GM21528 (cell line): ENCODE measurements around the gene COPB2.

Source experiments
- ATAC-seq: cut with Tn5 transposase; IDR thresholded peaks from one replicate; pipeline ENCODE4 v1.9.1; 2021; ENCODE audit warnings: mild to moderate bottlenecking, moderate library complexity; ENCODE audit not compliant: unreplicated experiment, low FRiP score

Gene COPB2

GRCh38 chr3:139329364-139329850 lies 60.0 kb downstream of the COPB2 start:
- peak; percentile 96 for ATAC-seq

DNA sequence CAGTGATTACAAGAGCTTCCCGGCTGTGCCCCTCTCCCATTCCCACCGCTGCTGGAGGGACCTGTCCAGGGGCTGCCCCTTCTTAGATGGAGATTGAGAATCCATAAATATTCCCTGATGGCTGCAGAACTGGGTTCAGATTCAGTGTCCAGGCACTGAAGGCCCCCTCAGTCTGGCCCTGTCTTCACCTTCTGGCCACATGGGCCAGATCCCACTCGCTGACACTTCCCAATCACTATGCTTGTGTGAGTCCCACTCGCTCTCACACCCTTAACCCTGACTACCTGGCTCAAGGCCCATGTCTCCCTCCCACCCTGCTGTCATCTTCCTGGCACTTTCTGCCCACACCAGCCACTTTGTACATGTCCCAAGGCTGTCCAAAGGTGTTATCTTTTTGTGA lies 61.1 kb downstream of the COPB2 start:
- ATAC-seq, result no peak

- ATAC-seq, result no peak
Observed at GRCh38 chr3:139327861-139328260, 61.6 kb downstream of the COPB2 start.

DNA sequence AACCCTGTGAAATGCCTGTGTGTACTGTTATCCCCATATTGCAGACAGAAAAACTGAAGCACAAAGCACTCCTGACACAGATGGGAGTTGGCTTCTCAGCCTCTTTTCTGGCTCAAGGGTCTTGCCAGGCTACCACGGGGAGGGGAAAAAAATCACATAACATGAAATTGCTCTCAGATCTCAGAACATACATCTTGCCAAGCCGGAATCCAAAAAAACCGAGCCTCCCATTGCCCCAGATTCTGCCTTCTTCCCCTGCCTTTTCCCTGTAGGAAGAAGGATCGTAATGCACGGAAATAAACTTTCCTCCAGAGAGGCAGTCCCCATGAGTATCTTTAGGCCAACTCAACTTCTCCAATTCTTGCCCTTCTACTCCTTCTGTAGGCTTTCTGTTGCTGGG lies 62.2 kb downstream of the COPB2 start:
- ATAC-seq, result no peak

- ATAC-seq, result no peak
Observed at GRCh38 chr3:139326707-139327106, 62.7 kb downstream of the COPB2 start.

GRCh38 chr3:139326131-139326530 lies 63.3 kb downstream of the COPB2 start:
- ATAC-seq, result no peak

DNA sequence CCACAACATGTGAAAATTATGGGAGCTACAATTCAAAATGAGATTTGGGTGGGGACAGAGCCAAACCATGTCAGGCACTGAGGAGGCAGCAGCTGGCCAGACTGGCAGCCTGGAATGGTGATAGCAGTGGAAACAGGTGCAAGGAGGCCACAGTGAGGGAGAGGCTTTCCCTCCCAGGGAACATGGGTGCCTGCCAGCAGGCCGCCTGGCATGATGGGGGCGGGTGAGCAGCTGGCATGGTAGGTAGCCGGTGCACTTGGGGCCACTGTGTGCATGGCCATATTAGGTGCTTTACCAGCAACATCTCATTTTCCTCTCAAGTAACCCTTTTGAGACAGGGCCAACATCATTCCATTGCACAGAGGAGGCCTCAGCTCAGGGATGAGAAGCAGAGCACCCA lies 63.9 kb downstream of the COPB2 start:
- ATAC-seq, result no peak

GRCh38 chr3:139324456-139324855 lies 65.0 kb downstream of the COPB2 start:
- no peak for ATAC-seq

- no peak for ATAC-seq
Observed at GRCh38 chr3:139323146-139323545, 66.3 kb downstream of the COPB2 start.

DNA sequence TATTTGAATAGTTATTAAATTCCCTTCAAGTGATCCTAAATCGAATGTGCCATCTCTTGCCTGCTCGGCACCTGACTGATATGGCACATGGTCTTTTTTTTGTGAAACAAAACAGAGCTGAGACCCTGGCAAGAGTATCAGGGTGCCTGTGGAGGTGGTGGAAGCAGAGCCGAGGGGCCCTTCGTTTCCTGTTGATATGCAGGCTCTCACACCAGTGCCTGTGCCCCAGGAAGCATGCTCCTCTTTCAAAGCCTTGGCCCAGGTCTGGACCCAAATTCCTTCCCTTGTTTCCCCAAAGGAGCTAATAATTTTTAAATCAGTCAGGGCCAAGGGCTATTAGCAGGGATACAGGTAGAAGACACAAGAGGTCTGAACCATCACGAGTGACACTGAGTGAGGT lies 67.1 kb downstream of the COPB2 start:
- ATAC-seq, result no peak

DNA sequence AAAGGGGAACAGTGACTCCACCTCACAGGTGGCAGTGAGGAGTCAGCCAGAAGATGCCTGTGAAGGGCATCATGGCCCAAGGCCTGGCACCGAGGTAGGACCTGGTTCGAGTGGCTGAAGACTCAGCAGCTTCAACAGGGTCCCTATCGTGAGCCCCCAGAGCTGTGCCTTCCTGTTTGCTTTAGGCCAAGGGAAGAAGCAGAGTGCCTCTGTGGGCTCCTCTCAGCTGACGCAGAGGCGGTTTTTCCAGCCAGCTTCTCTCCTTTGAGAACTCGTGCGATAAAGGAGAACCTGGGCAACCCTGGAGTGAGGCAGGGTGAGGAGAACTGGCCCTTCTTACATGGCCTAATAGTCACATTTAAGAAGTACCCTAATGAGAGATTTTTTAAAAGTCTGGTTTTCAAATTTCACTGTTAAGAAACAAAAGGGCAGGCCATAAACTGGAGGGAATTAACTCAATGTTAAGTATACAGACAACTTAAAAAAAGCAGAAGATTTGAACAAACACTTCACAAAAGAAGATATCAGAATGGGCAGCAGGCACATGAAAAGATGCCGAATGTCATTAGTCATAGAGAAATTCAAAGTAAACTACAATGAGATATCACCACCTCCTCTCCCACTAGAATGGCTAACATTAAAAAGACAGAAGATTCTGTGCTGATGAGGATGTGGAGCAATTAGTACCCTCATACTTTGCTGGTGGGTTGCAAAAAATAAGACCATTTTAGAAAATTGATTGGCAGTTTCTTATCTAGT lies 68.7 kb downstream of the COPB2 start:
- ATAC-seq, result no peak

DNA sequence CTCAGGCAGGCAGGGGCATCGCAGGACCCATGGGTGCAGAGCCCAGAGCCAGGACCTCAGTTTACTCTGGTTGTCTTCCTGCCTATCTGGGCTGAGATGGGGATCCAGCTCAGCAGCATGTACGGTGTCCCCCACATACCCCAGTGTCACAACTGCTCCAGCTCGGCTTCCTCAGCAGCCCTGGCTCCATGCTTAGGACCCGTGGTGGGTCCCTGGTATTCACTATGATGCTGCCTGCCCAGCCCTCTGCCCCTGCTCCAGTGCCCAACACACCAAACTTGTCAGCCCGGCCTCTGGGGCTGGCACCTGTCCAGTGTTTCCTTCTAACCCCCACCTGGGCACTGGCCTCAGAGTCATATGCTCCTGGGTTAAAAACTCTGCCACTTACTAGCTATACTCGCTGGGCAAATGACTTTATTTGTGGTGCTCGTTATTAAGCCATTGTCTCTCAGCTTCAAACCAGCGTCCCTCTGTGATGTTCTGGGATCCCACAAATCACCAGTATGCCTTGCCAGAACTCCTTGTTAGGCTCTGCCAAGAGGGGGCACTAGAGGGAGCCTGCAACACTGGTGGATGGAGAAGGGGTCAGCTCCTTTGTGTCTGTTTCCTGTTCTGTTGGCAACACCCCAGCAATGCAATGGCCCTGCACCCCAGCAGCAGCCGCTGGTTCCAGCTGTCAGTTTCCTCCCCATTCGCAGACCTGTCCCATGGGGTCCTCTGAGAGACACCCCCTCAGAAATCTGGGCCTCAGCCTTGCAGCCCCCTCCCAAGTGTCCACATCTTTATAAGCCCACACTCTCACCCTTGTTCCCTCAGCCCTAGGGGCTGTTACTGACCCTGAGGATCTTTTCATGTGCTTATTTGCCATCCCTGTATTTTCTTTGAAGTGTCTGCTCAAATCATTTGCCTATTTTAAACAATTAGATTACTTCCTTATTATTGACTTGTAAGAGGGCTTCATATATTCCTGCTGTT lies 69.7 kb downstream of the COPB2 start:
- ATAC-seq, result no peak

- no peak for ATAC-seq
Observed at GRCh38 chr3:139318826-139319225, 70.6 kb downstream of the COPB2 start.

DNA sequence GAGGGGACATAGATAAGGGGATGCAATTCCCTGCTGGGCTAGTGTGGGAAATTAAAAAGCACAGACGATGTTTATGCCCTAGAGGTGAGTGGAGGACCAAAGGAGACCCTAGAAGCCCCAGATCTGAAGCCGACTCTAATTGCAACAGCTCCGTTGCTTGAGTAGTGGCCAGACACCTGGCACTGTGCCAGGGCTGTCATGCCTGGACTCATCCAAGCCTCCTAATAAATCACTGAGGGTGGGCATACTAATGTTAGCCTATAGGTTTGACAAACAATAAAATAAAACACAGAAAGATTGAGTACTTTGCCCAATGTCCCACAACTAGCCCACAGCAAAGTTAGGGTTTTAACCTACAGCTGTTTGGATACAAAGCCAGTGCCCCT lies 71.0 kb downstream of the COPB2 start:
- ATAC-seq, result no peak

- no peak for ATAC-seq
Observed at GRCh38 chr3:139317660-139318430, 71.6 kb downstream of the COPB2 start.

- ATAC-seq, result no peak
Observed at GRCh38 chr3:139317215-139317614, 72.2 kb downstream of the COPB2 start.

- ATAC-seq, result no peak
Observed at GRCh38 chr3:139313921-139314320, 75.5 kb downstream of the COPB2 start.

GRCh38 chr3:139312959-139313358 lies 76.5 kb downstream of the COPB2 start:
- no peak for ATAC-seq

- no peak for ATAC-seq
Observed at GRCh38 chr3:139312416-139312815, 77.0 kb downstream of the COPB2 start.

GRCh38 chr3:139311557-139311956 lies 77.9 kb downstream of the COPB2 start:
- no peak for ATAC-seq

- no peak for ATAC-seq
Observed at GRCh38 chr3:139310474-139310933, 78.9 kb downstream of the COPB2 start.
